ENCODE data around the gene FBP2.

- no peak for TF ChIP-seq POLR2A (IDR thresholded peaks at IDR 0.05)
- TF ChIP-seq, protein P1, sequence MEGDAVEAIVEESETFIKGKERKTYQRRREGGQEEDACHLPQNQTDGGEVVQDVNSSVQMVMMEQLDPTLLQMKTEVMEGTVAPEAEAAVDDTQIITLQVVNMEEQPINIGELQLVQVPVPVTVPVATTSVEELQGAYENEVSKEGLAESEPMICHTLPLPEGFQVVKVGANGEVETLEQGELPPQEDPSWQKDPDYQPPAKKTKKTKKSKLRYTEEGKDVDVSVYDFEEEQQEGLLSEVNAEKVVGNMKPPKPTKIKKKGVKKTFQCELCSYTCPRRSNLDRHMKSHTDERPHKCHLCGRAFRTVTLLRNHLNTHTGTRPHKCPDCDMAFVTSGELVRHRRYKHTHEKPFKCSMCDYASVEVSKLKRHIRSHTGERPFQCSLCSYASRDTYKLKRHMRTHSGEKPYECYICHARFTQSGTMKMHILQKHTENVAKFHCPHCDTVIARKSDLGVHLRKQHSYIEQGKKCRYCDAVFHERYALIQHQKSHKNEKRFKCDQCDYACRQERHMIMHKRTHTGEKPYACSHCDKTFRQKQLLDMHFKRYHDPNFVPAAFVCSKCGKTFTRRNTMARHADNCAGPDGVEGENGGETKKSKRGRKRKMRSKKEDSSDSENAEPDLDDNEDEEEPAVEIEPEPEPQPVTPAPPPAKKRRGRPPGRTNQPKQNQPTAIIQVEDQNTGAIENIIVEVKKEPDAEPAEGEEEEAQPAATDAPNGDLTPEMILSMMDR (IDR thresholded peaks at IDR 0.05): no peak
Observed at GRCh38 chr9:94563548-94563947, 30.1 kb downstream of the FBP2 start.

All from esophagus squamous epithelium (tissue), 4 donors.